ENCODE results near the gene USP13.
"Not testable (repeated sequence)": the region's sequence is repeated elsewhere in the genome, so short reads cannot be mapped to it uniquely, and the experiment has no call there.

The USP13 gene

GRCh38 chr3:179655236-179655635, 2.4 kb downstream of the USP13 start:
- no peak for DNase-seq

DNA sequence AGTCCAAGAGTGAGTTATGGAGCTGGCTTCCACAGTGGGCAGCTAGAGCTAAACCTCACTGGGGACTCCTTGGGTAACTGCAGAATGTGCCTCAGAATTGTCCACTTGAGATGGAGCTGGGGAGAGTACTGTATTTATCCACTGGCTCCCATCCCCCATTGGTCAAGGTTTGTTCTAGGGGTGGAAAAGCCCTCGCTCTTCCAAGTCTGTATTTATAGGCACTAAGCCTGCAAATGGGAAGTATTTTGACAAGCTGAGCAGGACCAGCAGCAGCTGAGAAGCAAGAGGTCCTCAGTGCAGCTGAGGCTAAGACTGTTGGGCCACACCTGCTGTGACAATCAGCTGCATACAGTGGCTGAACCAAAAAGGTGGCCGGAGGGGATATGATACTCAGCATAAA, 5.8 kb downstream of the USP13 start:
- DNase-seq = no peak

GRCh38 chr3:179660872-179661271, 8.0 kb downstream of the USP13 start:
- DNase-seq = no peak

DNA sequence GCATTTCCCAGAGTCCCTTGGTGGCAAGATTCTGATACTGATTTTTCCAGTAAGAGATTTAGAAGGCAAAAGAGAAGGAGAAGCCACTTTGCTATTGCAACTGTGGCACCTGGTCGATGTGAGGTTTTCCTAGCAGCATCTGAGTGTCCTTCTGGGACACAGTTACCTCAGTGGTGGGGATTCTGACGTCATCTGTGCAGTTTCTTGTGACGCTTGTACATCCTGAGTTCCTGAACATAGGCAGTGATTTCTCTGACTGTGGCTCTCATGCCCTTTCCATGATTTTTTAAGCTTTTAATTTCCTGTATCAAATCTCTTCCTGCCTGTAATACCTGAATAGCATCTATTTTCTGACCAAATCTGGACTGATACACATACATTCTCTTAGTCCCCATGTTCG, 8.9 kb downstream of the USP13 start:
- no peak for DNase-seq

GRCh38 chr3:179663093-179663492, 10.3 kb downstream of the USP13 start:
- DNase-seq = no peak

GRCh38 chr3:179666030-179666429, 13.2 kb downstream of the USP13 start:
- DNase-seq = no peak

DNA sequence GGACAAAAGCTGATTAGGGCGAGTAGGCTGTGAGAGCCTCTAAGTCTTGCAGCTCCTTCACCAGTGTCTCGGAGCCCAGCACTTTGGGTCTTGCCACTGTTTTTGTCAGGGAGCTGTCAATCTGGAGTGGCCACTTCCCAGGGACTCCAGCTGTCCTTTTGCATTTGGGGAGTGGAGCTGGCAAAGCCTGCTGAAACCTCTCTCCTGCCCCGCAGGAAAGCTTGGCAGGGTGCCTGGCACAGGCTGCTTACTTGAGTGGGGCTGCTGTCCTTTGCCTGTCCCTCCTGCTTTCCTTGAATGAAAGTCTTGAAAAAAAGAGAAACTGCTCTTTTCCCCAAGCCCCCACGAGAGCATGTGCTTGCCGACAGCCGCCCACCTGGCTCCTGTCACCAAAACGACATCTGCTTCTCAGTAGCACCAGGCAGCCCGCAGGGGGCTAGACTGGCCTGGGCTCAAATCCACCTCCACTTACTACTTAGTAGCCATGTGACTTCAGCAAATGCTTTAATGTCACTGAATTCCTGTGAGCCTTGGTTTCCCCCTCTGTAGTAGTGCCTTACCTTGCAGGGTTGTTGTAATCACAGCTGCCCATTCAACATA, 13.7 kb downstream of the USP13 start:
- DNase-seq = no peak

- no peak for DNase-seq
Measured at GRCh38 chr3:179668429-179668828, 15.6 kb downstream of the USP13 start.

DNA sequence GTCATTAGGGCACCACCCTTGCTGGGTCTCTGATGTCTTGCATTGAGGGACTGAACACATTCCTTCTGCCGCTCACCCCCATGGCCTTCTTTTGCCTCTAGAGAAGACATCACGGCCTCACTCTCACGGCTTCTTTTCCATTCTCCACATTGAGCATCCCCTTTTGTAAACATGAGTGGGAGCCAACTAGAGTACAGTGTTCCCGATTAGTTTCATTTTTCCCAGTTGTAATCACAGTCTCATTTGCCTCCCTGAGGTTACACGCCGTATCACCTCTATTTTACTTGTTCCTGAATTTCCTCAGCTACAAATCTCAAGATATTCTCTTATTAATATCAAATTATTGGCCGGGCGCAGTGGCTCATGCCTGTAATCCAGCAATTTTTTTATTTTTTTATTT, 17.5 kb downstream of the USP13 start:
- no peak for DNase-seq

DNA sequence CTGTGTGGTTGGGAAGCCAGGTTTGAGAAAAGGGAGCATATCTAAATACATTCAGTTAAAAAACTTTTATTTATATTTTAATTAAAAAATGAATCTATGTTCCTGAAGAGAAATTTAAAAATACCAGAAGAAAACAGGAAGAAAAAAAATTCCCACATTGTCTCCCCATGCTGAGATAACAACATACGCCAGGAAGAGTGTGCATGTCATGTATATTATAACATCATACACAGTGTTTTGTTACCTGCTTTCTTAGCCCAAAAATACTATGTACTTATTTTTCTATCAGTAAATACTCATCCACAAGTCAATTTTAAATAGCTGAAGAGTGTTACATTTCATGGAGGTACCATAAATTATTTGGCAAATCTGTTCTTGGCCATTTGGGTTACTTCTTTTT, 18.5 kb downstream of the USP13 start:
- no peak for DNase-seq

DNA sequence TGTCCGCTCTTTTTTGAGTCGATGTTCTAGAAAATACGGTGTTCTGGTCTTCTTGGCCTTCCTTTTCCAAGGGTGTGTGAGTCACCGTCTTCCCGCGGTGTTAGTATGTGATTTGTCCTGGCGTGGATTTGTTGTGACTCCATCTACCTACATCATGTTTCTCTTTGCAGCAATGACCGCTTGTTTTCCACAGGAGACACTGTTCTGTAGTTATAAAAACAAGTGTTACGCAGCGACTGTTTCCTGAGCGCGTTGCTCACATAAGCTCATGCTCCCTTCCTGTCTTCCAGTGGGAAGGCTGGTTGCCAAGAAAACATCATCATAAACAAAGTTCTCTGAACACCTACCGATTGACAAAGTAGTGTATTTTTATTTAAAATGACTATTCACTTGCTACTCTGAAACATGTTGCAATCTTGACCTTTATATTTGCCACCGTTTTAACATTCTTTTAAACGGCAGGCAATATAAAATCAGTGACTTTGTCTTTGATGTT, 19.0 kb downstream of the USP13 start:
- DNase-seq = peak; percentile 12

- DNase-seq = no peak
Measured at GRCh38 chr3:179672918-179673317, 20.1 kb downstream of the USP13 start.

- no peak for DNase-seq
Measured at GRCh38 chr3:179673523-179673922, 20.7 kb downstream of the USP13 start.

GRCh38 chr3:179676081-179676480, 23.2 kb downstream of the USP13 start:
- DNase-seq = no peak

DNA sequence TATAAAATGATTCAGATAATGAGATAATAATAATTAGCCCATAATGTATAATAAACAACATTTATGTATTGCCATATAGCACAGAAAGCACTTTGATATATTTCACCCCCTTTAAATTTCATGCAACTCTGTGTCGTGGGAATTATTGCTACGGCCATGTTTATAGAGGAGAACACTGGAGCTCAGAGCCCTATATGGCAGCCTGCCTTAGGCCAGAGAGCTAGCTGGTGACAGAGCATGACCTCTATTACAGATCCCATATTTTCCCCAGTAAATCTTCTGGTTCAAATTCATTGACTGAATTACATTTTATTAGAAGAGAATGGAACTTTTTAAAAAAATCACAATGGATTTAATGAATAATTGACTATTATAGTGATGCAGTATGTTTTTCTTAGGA, 25.0 kb downstream of the USP13 start:
- no peak for DNase-seq

- no peak for DNase-seq
Measured at GRCh38 chr3:179681492-179682263, 28.8 kb downstream of the USP13 start.

DNA sequence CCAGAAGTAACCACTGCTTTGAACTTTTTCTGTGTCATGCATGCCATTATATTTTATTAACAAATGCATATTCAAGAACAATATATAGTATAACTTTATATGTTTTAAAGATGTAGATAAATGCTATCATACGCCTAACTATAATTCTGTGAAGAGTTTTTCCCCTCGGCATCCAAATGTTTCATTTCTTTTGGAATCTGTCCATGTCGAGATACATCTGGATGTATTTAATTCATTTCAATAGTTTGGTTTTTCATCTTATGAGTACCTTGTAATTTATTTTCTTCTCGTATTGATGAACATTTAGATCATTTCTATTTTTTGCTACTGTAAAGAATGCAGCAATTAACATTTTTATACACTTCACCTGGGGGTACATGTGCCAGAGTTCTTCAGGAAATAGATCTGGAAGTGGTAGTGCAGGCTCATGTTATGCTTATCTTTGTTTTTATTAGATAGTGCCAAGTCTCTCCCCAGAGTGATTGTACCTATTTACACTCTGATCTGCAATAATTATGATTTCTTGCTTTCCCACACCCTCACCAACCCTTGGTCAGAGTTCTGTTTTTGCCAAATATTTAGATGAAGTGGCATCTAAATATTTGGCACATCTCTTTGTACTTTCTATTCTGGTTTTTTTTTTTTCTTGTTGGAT, 29.7 kb downstream of the USP13 start:
- DNase-seq = no peak

DNA sequence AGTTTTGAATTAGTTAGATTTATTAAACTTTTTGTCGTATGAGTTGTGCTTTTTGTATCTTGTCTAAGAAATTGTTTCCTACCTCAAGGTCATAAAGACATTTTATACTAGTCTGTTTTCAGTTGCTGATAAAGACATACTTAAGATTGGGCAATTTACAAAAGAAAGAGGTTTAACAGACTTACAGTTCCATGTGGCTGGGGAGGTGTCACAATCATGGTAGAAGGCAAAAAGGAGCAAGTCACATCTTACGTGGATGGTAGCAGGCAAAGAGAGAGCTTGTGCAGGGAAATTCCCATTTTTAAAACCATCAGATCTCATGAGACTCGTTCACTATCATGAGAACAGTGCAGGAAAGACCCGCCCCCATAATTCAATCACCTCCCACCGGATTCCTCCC, 30.4 kb downstream of the USP13 start:
- not testable (repeated sequence) for DNase-seq

DNA sequence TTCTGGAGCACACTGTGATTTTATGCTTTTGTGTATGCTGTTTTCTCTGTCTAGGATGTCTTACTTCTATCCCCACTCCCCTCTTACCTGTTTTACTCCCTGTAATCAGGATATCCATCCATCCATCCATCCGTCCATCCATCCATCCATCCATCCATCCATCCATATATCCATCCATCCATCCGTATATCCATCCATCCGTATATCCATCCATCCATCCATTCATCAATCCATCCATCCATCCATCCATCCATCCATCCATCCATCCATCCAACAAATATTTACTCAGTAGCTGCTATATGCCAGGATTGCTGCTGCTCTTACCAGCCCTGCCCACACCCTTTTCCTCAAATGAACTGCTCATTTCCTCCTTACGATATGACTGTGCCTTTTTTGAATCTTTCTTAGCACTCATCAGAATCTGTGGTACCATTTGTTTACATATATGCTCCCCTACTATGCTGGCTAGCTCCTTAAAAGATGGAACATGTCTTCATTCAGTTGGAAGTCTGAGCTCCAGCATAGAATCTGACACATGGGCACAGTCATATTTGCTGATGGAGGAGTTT, 35.2 kb downstream of the USP13 start:
- DNase-seq = no peak

GRCh38 chr3:179688850-179689249, 36.0 kb downstream of the USP13 start:
- no peak for DNase-seq

DNA sequence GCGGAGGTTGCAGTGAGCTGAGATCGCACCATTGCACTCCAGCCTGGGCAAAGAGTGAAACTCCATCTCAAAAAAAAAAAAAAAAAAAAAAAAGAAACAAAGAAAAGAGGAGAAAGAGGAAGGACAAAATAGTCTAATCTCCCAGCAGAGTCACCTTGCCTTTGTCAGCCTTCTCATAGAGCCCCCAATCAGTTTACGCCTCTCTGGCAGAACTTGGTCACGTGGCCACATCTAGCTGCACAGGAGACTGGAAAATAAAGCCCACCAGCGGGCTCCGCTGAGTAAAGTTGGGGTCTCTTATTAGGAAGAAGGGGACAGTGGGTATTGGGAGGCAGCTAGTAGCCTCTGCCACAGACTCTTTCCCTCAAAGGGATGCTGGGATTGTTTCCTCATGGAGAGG, 41.9 kb downstream of the USP13 start:
- no peak for DNase-seq

GRCh38 chr3:179695672-179696313, 43.0 kb downstream of the USP13 start:
- no peak for DNase-seq

DNA sequence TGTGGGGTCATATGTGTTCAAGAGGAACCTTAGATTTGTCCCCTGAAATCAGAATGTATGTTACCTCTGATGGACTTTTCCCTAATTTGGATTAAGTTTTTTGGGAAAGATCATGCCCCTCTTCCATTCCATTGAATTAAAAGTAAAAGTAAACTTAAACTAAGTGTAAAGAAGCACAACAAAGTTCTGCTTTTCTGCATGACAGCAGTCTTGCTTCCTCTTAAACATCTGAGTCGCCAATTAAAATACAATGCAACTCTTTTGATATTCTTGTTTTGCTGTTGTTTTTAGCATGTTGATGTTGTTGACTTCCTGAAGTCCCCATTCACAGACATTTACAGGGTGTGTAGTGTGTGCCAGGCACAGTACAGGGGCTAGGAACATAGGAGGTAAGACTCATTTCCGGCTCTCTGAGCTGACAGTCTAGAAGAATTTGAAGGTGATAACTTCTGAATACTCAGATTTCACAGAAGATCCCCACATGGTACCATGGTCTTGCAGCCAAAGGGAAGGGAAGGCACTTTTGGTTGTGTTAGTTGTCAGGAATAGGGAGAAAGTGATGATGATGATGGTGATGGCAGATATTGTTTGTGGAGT, 45.0 kb downstream of the USP13 start:
- no peak for DNase-seq

Data from T1000 (cell line).